SK-N-SH treated with all-trans-retinoic acid at 6 μM for 48 hours (cell line): ENCODE measurements around the gene SCAP.

Experiments
- ARNTL ChIP-seq: fragments of 450-650 bp; formaldehyde crosslinking; IDR thresholded peaks from 2 replicates; pipeline ENCODE4 v1.5.0; 2020; ENCODE audit warnings: low read depth, mild to moderate bottlenecking, moderate library complexity, borderline replicate concordance
- CREB5 ChIP-seq: fragments of 250-450 bp; sonication (Bioruptor Pico); IDR thresholded peaks from 2 replicates; pipeline ENCODE4 v1.5.1; 2020; ENCODE audit warnings: low read depth, mild to moderate bottlenecking, moderate library complexity
- ESRRG ChIP-seq: fragments of 250-450 bp; sonication (Bioruptor Pico); IDR thresholded peaks from 2 replicates; pipeline ENCODE4 v1.6.1; 2021; ENCODE audit warnings: mild to moderate bottlenecking
- GLIS3 ChIP-seq: fragments of 250-450 bp; sonication (Bioruptor Pico); IDR thresholded peaks from 2 replicates; pipeline ENCODE4 v1.5.0; 2020; ENCODE audit warnings: mild to moderate bottlenecking, moderate library complexity
- ISL1 ChIP-seq: fragments of 250-450 bp; sonication (Bioruptor Pico); IDR thresholded peaks from 2 replicates; pipeline ENCODE4 v2.1.2; 2022; ENCODE audit warnings: mild to moderate bottlenecking, moderate library complexity
- OSR1 ChIP-seq: fragments of 250-450 bp; sonication (Bioruptor Pico); IDR thresholded peaks from 2 replicates; pipeline ENCODE4 v1.8.0; 2022; ENCODE audit warnings: moderate library complexity, mild to moderate bottlenecking, inconsistent platforms
- PATZ1 ChIP-seq: fragments of 250-450 bp; sonication (Bioruptor Pico); IDR thresholded peaks from 2 replicates; pipeline ENCODE4 v1.8.0; 2020; ENCODE audit warnings: mild to moderate bottlenecking, moderate library complexity, borderline replicate concordance
- POU6F1 ChIP-seq: fragments of 250-450 bp; sonication (Bioruptor Pico); IDR thresholded peaks from 2 replicates; pipeline ENCODE4 v1.8.0; 2021; ENCODE audit warnings: low read depth, mild to moderate bottlenecking, moderate library complexity, borderline replicate concordance
- PPARA ChIP-seq: fragments of 250-450 bp; sonication (Bioruptor Pico); IDR thresholded peaks from 2 replicates; pipeline ENCODE4 v1.5.0; 2020; ENCODE audit warnings: mild to moderate bottlenecking, borderline replicate concordance
- SNAI2 ChIP-seq: fragments of 250-450 bp; sonication (Bioruptor Pico); IDR thresholded peaks from 2 replicates; pipeline ENCODE4 v1.5.0; 2020; ENCODE audit warnings: mild to moderate bottlenecking, moderate library complexity
- TOX ChIP-seq: fragments of 250-450 bp; sonication (Bioruptor Pico); IDR thresholded peaks from 2 replicates; pipeline ENCODE4 v1.8.0; 2021; ENCODE audit warnings: mild to moderate bottlenecking, moderate library complexity, borderline replicate concordance
- TSHZ2 ChIP-seq: fragments of 250-450 bp; sonication (Bioruptor Pico); IDR thresholded peaks from 2 replicates; pipeline ENCODE4 v1.5.0; 2020; ENCODE audit warnings: mild to moderate bottlenecking, moderate library complexity
- ZFP30 ChIP-seq: fragments of 450-650 bp; formaldehyde crosslinking; IDR thresholded peaks from 2 replicates; pipeline ENCODE4 v1.5.0; 2022; ENCODE audit warnings: mild to moderate bottlenecking, moderate library complexity
- ZNF565 ChIP-seq: fragments of 450-650 bp; formaldehyde crosslinking; conservative IDR thresholded peaks from 2 replicates; pipeline ENCODE4 v1.5.0; 2020; ENCODE audit warnings: low read depth, mild to moderate bottlenecking, moderate library complexity

- TF ChIP-seq PATZ1 (CRISPR knock-in tag) (no peak), PPARA (CRISPR knock-in tag) (no peak), ZNF565 (CRISPR knock-in tag) (no peak), ZFP30 (CRISPR knock-in tag) (no peak), TSHZ2 (CRISPR knock-in tag) (no peak), TOX (CRISPR knock-in tag) (no peak), ESRRG (no peak), ISL1 (CRISPR knock-in tag) (no peak), CREB5 (CRISPR knock-in tag) (no peak), ARNTL (CRISPR knock-in tag) (no peak), OSR1 (CRISPR knock-in tag) (no peak), SNAI2 (CRISPR knock-in tag) (no peak), POU6F1 (no peak), GLIS3 (CRISPR knock-in tag) (no peak)
Measured at GRCh38 chr3:47520756-47521155, 45.0 kb upstream of the SCAP start.
